B cell (primary cell): ENCODE measurements around the gene APP.

ENCODE experiments used
- EZH2 ChIP-seq: IDR thresholded peaks from 2 replicates; pipeline ENCODE4 v1.6.1; 2012; ENCODE audit warnings: borderline replicate concordance, low read depth, mild to moderate bottlenecking, moderate library complexity, low read length; ENCODE audit not compliant: insufficient read depth, poor library complexity, severe bottlenecking
- TF ChIP-seq, protein P1 (sequence below): fragments of 200-600 bp; IDR thresholded peaks from one replicate; pipeline ENCODE4 v1.8.0; 2022; ENCODE audit warnings: antibody characterized with exemption, mild to moderate bottlenecking

GRCh38 chr21:26115305-26115704 is 55.3 kb downstream of the APP start:
- TF ChIP-seq, protein P1, sequence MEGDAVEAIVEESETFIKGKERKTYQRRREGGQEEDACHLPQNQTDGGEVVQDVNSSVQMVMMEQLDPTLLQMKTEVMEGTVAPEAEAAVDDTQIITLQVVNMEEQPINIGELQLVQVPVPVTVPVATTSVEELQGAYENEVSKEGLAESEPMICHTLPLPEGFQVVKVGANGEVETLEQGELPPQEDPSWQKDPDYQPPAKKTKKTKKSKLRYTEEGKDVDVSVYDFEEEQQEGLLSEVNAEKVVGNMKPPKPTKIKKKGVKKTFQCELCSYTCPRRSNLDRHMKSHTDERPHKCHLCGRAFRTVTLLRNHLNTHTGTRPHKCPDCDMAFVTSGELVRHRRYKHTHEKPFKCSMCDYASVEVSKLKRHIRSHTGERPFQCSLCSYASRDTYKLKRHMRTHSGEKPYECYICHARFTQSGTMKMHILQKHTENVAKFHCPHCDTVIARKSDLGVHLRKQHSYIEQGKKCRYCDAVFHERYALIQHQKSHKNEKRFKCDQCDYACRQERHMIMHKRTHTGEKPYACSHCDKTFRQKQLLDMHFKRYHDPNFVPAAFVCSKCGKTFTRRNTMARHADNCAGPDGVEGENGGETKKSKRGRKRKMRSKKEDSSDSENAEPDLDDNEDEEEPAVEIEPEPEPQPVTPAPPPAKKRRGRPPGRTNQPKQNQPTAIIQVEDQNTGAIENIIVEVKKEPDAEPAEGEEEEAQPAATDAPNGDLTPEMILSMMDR, result no peak
- TF ChIP-seq EZH2, result no peak
